NCI-H748 treated with DMSO at 0.1 percent for 48 hours (cell line): Measurements from ENCODE around the gene OR1A1.
"Not testable (repeated sequence)": the region's sequence is repeated elsewhere in the genome, so short reads cannot be mapped to it uniquely, and the experiment has no call there.

Source experiments
- DNase-seq: peaks from one replicate; lab custom pipeline; 2025; lab: John Stamatoyannopoulos, UW

Gene OR1A1

GRCh38 chr17:3207367-3207766, at the start of gene OR1A1:
Gene OR1A1, plus strand, starts transcription at chr17:3207667. Its CDS starts 7,954 bp downstream, at chr17:3215621.
- no peak for DNase-seq

GRCh38 chr17:3167574-3167973, 39.9 kb upstream of the OR1A1 start:
- DNase-seq = no peak

GRCh38 chr17:3189961-3190360, 17.5 kb upstream of the OR1A1 start:
- no peak for DNase-seq

GRCh38 chr17:3197219-3197618, 10.2 kb upstream of the OR1A1 start, which contains the start of gene OR1A2:
Gene OR1A2, plus strand, starts transcription at chr17:3197519. Its CDS starts 0 bp downstream, at chr17:3197519.
- DNase-seq = no peak

GRCh38 chr17:3208484-3208883, 1.0 kb downstream of the OR1A1 start:
- DNase-seq = no peak

- DNase-seq = no peak
Observed at GRCh38 chr17:3213001-3213400, 5.5 kb downstream of the OR1A1 start.

GRCh38 chr17:3213587-3213986, 6.1 kb downstream of the OR1A1 start:
- DNase-seq = no peak

GRCh38 chr17:3219978-3220377, 12.5 kb downstream of the OR1A1 start:
- DNase-seq = not testable (repeated sequence)

- DNase-seq = no peak
Observed at GRCh38 chr17:3221850-3222249, 14.4 kb downstream of the OR1A1 start.

GRCh38 chr17:3222505-3222904, 15.0 kb downstream of the OR1A1 start:
- DNase-seq = no peak

GRCh38 chr17:3224721-3225352, 17.4 kb downstream of the OR1A1 start:
- DNase-seq = not testable (repeated sequence)

- DNase-seq = not testable (repeated sequence)
Observed at GRCh38 chr17:3232300-3232699, 24.8 kb downstream of the OR1A1 start.

- DNase-seq = not testable (repeated sequence)
Observed at GRCh38 chr17:3238685-3239084, 31.2 kb downstream of the OR1A1 start.

- DNase-seq = not testable (repeated sequence)
Observed at GRCh38 chr17:3241044-3241443, 33.6 kb downstream of the OR1A1 start.

- not testable (repeated sequence) for DNase-seq
Observed at GRCh38 chr17:3244841-3245240, 37.4 kb downstream of the OR1A1 start.

- DNase-seq = not testable (repeated sequence)
Observed at GRCh38 chr17:3249013-3249412, 41.5 kb downstream of the OR1A1 start.

GRCh38 chr17:3256575-3256974, 49.1 kb downstream of the OR1A1 start:
- DNase-seq = no peak

GRCh38 chr17:3260163-3260562, 52.7 kb downstream of the OR1A1 start:
- DNase-seq = no peak

- no peak for DNase-seq
Observed at GRCh38 chr17:3260600-3260999, 53.1 kb downstream of the OR1A1 start.
